Measurements from ENCODE around the gene FRMPD4.

DNA sequence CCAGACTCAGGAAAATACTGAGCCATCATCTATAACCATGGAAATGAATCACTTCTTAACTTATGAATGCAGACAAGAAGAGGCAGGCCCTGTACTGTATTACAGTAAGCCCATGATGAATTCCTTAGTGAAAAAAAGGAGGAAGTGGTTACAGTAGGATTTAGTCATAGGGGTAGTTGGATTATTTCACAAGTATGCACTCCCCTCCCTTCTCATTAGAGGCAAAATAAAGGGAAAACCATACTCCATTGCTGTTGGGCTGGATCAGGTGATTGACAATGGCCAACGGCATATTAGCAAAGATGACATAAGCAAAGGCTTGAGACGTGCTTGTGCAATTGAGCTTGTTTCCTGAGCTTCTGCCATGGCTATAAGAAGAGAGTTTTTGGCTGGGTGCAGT, 471.8 kb downstream of the FRMPD4 start:
- TF ChIP-seq POLR2A (IDR thresholded peaks at IDR 0.05; ENCODE audit: low read depth), result no peak
- TF ChIP-seq, protein P1, sequence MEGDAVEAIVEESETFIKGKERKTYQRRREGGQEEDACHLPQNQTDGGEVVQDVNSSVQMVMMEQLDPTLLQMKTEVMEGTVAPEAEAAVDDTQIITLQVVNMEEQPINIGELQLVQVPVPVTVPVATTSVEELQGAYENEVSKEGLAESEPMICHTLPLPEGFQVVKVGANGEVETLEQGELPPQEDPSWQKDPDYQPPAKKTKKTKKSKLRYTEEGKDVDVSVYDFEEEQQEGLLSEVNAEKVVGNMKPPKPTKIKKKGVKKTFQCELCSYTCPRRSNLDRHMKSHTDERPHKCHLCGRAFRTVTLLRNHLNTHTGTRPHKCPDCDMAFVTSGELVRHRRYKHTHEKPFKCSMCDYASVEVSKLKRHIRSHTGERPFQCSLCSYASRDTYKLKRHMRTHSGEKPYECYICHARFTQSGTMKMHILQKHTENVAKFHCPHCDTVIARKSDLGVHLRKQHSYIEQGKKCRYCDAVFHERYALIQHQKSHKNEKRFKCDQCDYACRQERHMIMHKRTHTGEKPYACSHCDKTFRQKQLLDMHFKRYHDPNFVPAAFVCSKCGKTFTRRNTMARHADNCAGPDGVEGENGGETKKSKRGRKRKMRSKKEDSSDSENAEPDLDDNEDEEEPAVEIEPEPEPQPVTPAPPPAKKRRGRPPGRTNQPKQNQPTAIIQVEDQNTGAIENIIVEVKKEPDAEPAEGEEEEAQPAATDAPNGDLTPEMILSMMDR (IDR thresholded peaks at IDR 0.05), result no peak
